Endothelial cell (in vitro differentiated cells): Measurements from ENCODE around the gene IL20RA. TPM values are rescaled to one million over a fixed set of nuclear protein-coding genes. Genes with fewer than 3 reads are reported as not detected.
A peak's percentile ranks its signal among the peaks of the same experiment; 100 is the strongest.

Source experiments
- DNase-seq: peaks from one replicate; pipeline ENCODE4 v3.0.0; 2021; ENCODE audit warnings: low spot score
- H3K27ac Mint-ChIP-seq: one replicate; pipeline ENCODE4 v1.8.0; 2021; ENCODE audit warnings: mixed read lengths, inconsistent platforms; ENCODE audit not compliant: unreplicated experiment
- H3K27me3 Mint-ChIP-seq: one replicate; pipeline ENCODE4 v1.8.0; 2021; ENCODE audit warnings: mild to moderate bottlenecking, moderate library complexity, mixed read lengths, inconsistent platforms; ENCODE audit not compliant: unreplicated experiment
- H3K36me3 Mint-ChIP-seq: one replicate; pipeline ENCODE4 v1.8.0; 2021; ENCODE audit warnings: mild to moderate bottlenecking, low read depth, mixed read lengths, inconsistent platforms; ENCODE audit not compliant: unreplicated experiment
- H3K4me1 Mint-ChIP-seq: one replicate; pipeline ENCODE4 v1.8.0; 2021; ENCODE audit warnings: mild to moderate bottlenecking, mixed read lengths, inconsistent platforms; ENCODE audit not compliant: unreplicated experiment
- H3K4me3 Mint-ChIP-seq: one replicate; pipeline ENCODE4 v1.8.0; 2021; ENCODE audit warnings: mild to moderate bottlenecking, mixed read lengths, inconsistent platforms; ENCODE audit not compliant: unreplicated experiment
- H3K9me3 Mint-ChIP-seq: one replicate; pipeline ENCODE4 v1.8.0; 2021; ENCODE audit warnings: mixed read lengths, inconsistent platforms; ENCODE audit not compliant: unreplicated experiment
- CTCF ChIP-seq: fragments of 200-600 bp; sonication (generic); IDR thresholded peaks from one replicate; pipeline ENCODE4 v1.5.0; 2021; ENCODE audit warnings: antibody characterized with exemption; ENCODE audit not compliant: unreplicated experiment
- total RNA-seq: library from RNA; stranded (reverse); fragmentation: NEBNext Ultra II Directional; extraction: Animal tissue kit (Norgen Biotek cat#: 25700); gene quantifications from one replicate; pipeline ENCODE4 v1.2.1, GENCODE V29; 2021; ENCODE audit not compliant: unreplicated experiment

Gene IL20RA
- total RNA-seq, 1 donor from 2014 or later, result 0.10 TPM

GRCh38 chr6:136994782-136995181 is 50.0 kb downstream of the IL20RA start:
- Mint-ChIP-seq H3K4me1 (peaks cover 12% of the 10 kb centered on the region), H3K27ac (no peak overlapping the region), H3K4me3 (no peak overlapping the region), H3K27me3 (no peaks in the 10 kb centered on the region), H3K9me3 (no peaks in the 10 kb centered on the region), H3K36me3 (no peaks in the 10 kb centered on the region)
- DNase-seq, result no peak
- TF ChIP-seq CTCF, result no peak

GRCh38 chr6:136992113-136992512 is 52.7 kb downstream of the IL20RA start:
- no peaks in the 10 kb centered on the region for H3K9me3 Mint-ChIP-seq
- no peaks in the 10 kb centered on the region for H3K27me3 Mint-ChIP-seq
- DNase-seq, result no peak
- H3K4me3 Mint-ChIP-seq, result no peak overlapping the region
- H3K27ac Mint-ChIP-seq, result no peak overlapping the region
- no peak for TF ChIP-seq CTCF
- H3K4me1 Mint-ChIP-seq, result peaks cover 12% of the 10 kb centered on the region
- H3K36me3 Mint-ChIP-seq, result no peaks in the 10 kb centered on the region

- Mint-ChIP-seq H3K9me3 (no peaks in the 10 kb centered on the region), H3K4me1 (peaks cover 12% of the 10 kb centered on the region), H3K4me3 (no peak overlapping the region), H3K27ac (no peak overlapping the region), H3K36me3 (no peaks in the 10 kb centered on the region), H3K27me3 (no peaks in the 10 kb centered on the region)
- no peak for TF ChIP-seq CTCF
- no peak for DNase-seq
Observed at GRCh38 chr6:136991646-136992045, 53.1 kb downstream of the IL20RA start.

- Mint-ChIP-seq H3K27me3 (no peaks in the 10 kb centered on the region), H3K27ac (no peak overlapping the region), H3K4me3 (no peak overlapping the region), H3K9me3 (no peaks in the 10 kb centered on the region), H3K36me3 (no peaks in the 10 kb centered on the region), H3K4me1 (peaks cover 12% of the 10 kb centered on the region)
- DNase-seq, result no peak
- TF ChIP-seq CTCF, result no peak
Observed at GRCh38 chr6:136990754-136991153, 54.0 kb downstream of the IL20RA start.

GRCh38 chr6:136990242-136990578 is 54.6 kb downstream of the IL20RA start:
- peak overlapping the region; percentile 82 for H3K4me3 Mint-ChIP-seq
- DNase-seq, result no peak
- no peaks in the 10 kb centered on the region for H3K36me3 Mint-ChIP-seq
- no peaks in the 10 kb centered on the region for H3K27me3 Mint-ChIP-seq
- no peak overlapping the region for H3K27ac Mint-ChIP-seq
- no peaks in the 10 kb centered on the region for H3K9me3 Mint-ChIP-seq
- peaks cover 12% of the 10 kb centered on the region for H3K4me1 Mint-ChIP-seq
- TF ChIP-seq CTCF, result no peak
